Measurements from ENCODE around the gene PGS1.

Gene PGS1

DNA sequence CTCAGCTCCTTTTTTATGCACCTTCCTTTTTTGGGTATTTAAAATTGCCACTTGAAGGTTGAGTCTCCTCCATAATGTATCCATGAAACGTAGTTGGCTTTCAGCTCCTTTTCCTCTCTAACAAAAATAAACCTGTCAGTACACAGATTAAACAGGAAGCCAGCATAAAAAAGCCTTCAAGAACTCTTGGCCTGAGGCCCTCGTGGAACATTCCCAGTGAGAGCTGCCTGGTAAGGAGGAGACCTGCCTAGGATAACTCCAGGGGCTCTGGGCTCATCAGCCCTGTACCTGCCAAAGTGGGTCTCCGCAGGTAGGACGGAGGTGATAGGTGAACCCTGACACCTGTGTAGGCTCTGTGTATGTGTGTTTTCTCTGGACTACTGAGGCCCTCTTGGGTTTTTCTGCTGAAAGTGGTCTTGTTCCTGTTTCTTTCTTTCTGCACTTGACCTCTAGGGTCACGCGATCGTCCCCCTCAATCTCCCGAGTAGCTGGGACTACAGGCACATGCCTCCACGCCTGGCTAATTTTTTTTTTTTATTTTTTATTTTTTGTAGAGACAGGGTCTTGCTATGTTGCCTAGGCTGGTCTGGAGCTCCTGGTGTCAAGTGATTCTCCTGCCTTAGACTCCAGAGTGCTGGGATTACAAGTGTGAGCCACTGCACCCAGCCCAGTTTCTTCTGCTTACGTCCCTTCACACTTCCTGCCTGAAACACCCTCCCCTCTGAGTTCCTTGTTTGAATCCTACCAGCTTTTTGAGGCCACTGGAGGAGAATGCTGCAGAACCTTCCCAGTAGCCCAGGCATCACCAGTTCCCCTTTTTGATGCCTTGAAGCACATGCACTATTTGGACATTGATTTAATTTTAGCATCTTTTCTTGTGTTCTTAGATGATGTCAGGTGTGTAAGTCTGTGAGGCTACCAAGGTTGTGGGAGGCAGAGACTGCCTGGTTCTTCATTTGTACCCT, 9.8 kb downstream of the PGS1 start:
- peak in 4 of 51 donors; percentile 6 to 21 (median 18) for DNase-seq

DNA sequence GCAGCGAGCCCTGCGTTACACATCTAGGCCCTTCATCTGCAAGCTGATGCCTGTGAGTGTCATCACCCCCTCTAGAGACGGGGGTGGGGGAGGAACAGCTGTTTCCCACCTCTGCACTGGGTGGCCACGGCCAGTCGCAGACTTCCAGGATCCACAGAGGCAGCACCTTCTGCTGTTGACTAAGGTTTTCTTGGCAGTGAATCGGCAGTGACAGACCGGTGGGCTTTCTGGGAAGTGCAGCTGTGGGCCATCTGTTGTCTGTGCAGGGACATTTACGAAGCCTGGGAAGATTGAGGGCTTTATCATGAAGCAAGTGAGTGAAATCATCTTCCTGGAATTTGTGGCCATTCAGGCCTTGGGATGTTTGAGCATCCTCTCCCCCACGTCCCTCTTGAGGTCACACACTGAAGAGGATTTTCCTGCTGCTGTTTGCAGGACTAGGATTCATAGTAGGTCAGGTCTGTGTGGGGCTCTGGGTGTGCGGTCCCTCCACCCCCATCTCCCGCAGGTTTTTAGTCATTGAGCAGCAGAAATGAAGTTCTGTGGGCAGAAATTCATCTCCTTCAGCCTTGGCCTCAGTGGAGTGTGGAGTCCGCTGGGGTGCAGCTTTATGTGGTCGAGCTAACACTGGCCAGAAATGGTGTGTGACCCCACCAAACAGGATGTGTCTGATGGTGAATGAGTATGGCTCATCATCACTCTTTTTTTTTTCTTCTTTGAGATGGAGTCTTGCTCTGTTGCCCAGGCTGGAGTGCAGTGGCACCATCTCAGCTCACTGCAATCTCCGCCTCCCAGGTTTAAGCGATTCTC, 12.0 kb downstream of the PGS1 start:
- peak in 1 of 51 donors; percentile 40 for DNase-seq

DNA sequence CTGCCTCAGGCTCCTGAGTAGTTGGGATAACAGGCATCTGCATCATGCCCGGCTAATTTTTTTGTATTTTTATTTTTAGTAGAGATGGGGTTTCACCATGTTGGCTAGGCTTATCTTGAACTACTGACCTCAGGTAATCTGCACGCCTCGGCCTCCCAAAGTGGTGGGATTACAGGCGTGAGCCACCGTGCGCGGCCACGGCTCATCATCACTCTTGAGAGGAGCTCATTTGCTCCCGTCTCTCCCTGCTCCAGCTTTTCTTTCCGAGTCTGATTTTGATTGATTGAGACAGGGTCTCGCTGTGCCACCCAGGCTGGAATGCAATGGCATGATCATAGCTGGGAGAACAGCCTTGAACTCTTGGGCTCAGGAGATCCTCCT, 12.6 kb downstream of the PGS1 start:
- no peak for DNase-seq

DNA sequence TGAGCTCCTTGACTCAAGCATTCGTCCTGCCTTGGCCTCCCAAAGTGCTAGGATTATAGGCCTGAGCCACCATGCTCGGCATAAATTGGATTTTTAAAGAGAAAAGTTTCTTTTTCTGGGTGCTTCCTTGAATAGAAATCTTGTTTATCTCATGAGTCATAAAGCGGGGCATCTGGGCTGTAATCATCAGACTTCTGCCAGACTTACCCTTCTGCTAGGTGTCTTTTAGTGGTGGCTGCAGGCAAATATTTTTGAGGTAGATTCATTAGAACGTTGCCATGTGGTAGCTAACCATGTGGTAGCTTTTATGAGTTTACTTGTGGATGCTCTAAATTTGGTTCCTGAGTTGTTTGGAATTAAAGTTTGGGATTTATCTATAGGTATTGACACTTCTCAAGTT, 13.4 kb downstream of the PGS1 start:
- DNase-seq = no peak

DNA sequence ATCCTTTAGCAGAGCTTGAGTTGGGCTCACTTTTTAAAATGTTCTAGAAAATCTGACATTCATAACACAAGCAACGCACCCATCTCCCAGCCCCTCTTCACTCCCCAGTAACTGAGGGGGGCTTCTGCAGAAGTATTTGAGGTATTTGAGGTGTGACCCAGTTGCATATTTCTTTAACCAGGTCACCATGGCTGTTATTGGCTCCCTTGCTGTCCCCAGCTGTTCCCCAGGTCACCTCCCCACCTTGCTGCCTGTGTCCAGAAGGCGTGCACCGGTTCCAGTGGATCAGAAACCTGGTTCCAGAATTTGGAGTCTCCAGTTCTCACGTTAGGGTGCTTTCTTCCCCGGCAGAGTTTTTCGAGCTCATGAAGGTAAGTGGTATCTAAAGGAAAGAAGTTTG, 13.8 kb downstream of the PGS1 start:
- DNase-seq = no peak

DNA sequence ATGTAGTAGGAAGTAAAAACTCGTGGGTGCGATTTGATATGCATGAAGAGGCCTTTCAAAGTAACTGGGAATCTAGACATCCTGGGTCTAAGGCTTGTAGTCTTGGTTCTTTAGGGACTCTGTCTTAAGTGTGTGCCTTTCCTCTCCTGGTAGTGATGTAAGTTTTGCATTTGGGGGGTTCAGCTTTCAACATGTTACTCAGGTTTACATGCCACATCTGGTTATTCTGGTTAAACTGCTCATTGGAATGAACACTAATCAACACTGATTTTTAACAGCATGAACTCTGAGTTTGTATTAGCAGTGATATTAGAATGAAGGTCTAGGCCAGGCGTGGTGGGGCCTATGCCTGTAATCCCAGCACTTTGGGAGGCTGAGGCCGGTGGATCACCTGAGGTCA, 15.1 kb downstream of the PGS1 start:
- no peak for DNase-seq

DNA sequence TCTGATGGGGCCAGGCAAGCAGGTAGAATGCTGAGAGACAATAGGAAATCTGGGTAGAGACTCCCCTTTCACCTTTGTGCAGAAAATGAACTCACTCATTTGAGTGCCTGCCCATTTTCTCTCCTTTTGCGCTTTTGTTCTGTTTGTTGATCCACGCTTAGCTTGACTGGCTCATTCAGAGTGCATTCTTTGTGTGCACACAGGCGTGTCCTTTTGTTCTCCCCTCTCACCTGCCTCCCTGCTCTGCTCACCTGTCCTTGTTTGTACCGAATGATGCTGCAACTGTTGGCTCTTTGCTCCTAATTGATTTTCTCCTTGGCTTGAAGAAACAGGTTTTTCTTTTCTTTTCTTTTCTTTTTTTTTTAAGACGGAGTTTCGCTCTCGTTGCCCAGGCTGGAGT, 15.8 kb downstream of the PGS1 start:
- no peak for DNase-seq

DNA sequence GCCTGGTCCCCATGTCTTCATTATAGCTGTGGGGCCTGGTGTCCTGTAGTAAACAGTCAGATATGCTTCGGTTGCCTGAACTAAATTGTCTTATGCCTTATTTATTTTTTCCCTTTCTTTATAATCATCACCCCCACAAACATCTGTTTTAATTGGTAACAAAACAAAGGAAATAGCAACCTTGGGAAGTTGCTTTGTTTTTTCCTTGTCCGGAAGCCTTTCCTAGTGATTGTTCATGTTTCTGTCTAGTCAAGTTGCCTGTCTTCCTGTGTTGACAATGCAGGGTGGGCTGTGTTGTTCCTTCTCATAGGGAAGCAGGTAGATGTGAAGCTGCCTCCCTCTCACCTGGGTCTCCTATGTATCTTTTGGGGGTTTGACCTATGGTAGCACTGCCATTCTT, 16.7 kb downstream of the PGS1 start:
- no peak for DNase-seq

DNA sequence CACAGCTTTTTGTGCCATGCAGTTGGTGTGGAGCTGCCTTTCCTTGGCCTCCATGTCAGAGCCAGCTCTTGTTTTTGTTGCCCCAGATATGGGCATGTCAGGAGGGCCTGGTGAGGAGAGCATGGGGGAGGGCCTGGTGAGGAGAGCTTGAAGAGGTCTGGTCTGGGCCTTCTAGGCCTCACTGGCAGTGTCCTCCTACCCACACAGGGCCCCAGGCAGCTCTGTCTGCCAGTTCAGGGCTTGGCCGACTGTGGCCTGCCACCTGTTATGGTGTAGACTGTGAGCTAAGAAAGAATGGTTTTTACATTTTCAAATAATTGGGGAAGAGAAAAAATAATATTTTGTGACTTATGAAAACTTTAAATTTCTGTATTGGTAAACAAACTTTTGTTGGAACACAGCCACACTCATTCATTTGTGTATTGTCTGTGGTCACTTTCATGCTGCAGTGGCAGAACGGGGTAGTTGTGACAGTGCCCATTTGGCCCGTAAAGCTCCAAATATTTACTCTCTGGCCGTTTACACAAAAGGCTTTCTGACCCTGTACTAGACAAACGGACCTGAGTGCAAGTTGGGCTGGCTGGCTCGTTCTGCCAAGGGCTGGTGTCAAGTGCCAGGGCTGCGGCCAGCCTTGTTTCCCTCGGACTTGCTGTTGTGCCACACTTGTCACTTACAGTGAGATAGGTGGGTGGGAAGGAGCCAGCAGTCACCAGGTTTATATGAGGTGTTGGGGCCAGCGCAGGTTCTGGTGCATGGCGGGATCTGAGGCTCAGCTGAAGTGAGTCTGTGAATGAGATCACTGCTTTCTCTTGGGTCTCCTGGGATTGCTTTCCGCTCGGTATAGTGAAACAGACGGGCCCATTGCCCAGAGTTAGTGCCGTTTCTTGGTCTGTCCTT, 18.2 kb downstream of the PGS1 start:
- peak in 6 of 51 donors; percentile 11 to 51 (median 19) for DNase-seq

DNA sequence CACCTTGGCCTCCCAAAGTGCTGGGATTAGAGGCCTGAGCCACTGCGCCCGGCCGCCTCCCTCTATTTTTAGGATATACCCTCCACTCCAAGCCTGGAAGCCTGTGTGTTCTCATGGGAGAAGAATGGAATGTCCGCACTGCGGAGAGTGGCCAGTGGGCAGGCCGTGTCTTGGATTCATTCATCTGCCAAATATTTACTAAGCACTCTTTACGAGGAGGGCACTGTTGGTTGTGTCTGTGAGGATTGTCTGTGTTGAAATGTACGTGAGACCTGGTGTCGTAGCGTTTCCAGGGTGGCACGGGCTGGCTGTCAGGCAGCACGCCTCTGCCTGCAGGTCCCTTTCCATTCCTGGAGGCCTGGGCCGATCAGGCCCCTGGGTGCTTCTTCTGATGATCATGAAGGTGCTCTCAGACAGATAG, 19.2 kb downstream of the PGS1 start:
- no peak for DNase-seq

DNA sequence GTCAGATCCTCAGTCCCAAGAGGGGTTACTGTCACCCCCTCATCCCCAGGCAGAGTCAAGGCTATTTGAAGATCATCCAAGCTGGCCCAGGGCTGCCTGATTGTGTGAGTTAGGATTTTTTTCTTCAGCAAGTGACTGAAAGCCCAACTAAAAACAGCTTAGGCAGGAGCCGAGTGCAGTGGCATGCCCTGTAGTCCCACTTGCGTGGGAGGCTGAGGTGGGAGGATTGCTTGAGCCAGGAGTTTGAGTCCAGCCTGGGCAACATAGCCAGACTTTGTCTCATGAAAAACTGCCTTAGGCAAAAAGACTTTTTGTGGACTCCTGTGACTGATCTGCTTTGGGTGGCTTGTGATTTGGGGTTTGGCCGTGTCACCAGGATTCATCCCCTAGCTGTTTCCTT, 19.9 kb downstream of the PGS1 start:
- no peak for DNase-seq

DNA sequence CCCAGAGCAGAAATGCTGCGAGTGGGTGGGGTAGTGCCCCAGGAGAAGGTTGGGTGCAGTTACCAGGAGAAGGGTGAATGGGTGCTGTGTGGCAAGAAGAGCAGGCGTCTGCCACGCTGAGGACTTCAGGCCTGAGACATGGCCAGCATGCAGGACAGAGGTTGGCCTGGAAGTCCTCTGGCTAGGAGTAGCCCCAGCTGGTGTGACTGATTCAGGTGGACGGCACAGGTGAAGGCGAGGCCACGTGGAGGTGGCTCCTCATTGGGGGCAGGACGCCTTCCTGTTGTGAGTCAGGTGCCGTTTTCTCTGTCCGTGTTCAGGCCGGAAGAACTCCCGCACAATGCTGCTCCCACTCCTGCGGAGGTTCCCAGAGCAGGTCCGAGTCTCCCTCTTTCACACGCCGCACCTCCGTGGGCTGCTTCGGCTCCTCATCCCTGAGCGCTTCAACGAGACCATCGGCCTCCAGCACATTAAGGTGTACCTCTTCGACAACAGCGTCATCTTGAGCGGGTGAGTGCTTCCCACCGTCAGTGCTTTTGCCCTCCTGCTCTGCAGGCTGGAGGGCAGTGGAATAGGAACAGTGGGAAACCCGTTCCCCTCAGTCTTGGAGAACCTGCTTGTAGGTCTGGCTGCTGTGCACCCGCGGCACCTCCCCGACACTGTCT, 20.7 kb downstream of the PGS1 start:
- no peak for DNase-seq

DNA sequence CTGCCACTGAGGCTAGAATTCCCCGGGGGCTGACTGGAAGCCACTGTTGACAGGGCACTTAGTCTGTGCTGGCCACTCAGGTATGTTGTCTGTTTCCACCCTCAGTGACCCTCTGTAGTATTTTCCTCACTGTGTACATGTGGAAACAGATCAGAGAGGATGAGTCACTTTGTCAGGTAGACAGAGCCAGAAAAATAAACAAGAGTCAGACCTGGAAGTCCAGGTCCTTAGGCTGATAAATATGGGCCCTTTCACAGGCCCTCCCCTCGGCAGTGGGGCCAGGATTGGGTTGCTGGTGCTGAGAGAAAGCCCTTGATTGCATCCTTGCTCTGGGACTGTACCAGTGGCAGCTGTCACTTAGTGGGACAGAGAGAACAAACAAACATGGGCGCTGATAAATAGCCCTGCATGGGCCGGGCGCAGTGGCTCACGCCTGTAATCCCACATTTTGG, 21.3 kb downstream of the PGS1 start:
- no peak for DNase-seq

DNA sequence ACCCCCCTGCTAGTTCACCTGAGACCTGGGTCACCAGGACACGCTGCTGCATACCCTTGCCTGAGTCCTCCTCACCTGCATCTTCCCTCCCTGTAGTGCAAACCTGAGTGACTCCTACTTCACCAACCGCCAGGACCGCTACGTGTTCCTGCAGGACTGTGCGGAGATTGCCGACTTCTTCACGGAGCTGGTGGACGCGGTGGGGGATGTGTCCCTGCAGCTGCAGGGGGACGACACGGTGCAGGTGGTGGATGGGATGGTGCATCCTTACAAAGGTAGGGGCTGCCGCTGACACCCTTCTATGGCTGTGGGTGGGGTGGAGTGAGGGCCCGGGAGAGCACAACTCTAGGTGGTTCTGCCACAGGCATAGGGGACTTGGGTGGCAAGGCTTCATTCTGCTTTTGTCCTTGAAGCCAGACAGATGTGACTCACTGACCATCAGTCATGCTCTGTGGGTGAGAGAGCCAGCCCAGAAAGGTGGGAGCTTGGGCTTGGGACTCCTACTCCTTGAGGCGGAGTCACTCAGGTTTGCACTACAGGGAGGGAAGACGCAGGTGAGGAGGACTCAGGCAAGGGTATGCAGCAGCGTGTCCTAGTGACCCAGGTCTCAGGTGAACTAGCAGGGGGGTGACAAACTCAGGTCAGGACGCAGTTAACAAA, 22.3 kb downstream of the PGS1 start:
- DNase-seq = no peak

DNA sequence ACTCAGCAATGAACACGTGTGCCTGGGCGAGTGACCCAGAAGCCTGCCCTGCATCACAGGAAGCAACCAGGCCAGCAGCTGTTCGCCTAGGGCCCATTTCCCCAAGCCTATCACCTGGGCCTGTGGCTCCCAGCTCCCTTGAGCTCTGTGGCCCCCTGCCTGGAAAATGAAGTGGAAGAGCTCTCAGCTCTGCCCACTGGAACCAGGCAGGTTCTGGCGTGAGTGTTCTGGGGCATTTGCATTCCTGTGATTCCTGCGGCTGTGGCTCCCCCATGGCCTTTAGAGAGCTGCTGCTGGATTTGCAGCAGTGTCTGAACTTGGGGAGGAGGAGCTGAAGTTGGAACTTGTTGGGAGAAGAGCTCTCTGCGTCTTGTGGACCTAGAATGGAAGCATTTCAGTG, 22.8 kb downstream of the PGS1 start:
- no peak for DNase-seq

DNA sequence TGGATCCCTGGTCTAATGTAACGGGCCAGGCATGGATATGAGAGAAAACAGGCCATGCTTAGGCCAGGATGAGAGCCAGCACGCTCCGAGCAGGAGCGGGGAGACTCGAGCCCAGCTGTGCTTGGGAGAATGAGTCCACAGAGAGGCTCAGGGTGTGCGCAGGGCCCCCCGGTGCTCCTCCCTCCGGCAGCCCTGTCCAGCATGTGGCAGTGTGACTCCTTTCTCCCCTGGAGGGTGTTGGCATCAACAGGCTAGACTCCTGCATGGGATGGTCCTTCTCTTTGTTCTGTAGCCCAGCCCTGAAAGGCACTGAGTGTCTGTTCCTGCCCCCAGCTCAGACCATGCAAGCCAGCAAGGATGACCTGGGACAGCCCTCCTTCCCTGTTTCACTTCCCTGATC, 23.4 kb downstream of the PGS1 start:
- DNase-seq = peak in 3 of 51 donors; percentile 33 to 43 (median 35)

DNA sequence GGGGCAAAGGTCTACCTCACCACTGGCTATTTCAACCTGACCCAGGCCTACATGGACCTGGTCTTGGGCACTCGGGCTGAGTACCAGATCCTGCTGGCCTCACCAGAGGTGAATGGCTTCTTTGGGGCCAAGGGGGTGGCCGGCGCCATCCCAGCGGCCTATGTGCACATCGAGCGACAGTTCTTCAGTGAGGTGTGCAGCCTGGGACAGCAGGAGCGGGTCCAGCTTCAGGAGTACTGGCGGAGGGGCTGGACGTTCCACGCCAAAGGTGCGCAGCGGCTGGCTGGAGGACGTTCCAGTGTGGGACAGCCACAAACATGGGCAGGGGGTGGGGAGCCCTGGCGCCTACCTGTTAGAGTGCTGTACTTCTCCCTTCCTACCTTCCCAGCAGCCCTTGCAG, 25.4 kb downstream of the PGS1 start:
- no peak for DNase-seq

DNA sequence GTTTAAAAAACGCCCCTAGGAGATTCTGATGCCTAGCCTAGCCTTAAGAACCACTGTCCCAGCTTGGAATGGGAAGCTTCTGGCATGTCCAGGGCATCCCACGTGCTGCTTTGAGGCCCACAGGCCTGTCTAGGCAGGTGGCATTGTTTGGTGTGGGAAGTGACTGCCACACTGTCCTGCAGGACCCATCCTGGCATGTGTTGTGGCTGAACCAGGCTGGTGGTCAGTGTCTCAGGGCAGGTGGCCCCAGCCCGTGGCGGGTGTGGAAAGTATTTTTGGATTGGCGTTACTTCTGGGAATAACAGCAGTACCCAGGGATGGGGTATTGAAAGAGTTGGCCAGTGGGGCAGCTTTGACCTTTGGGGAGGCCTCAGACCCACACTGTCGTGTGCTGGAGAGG, 27.9 kb downstream of the PGS1 start:
- DNase-seq = no peak

DNA sequence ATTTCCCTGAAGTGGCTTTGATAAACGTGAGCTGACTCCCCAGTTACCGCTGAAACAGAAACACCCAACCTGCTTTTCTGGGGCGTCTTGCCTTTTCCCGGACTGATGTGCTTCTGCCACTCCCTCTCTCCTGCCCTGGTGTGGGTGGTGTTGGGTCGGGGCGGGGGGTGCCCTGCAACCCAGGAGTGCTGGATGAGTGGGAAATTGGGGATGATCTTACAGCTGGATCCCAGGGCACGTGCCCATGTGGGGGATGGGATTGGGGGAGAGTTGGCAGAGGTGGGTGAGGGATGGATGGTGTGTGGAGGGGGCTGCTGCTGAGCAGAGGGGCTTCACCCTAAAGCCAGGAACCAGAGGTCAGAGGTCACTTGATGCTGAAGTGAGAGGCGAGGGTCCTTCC, 28.5 kb downstream of the PGS1 start:
- no peak for DNase-seq

DNA sequence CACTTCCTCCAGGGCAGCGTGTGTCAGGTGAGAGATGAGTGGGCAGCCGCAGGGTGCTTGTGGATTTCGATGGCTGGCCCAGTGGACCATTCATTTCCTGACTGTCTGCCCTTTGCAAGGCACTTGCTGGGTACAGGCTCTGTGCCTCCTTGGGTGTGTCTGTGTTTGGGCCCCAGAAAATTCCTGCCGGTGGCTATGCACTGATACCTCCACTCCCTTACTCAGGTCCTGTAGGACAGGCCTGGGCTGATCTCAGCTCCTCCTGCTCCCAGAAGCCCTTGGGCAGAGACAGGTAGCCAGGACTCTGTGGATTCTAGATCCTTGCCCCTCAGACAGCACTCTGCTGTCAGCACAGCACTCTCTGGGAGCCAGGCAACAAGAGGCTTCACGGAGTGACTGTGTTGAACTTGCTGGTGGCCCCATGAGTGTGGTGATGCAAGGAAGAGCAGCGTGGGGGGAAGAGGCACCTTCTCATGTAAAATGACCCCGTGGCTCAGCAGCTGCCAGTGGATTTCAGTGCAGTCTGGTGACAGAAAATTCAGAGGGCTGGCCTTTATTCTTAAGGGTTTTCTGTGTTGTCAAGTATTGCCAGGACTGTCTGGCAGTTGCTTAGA, 29.0 kb downstream of the PGS1 start:
- no peak for DNase-seq
